Activated naive CD8-positive, alpha-beta T cell treated with anti-CD3 and anti-CD28 coated beads, Interleukin-2, amount 10 ng/mL, durations not matched to agents 7 days and 5 days (primary cell): ENCODE measurements around the gene TKT. TPM values are rescaled to one million over a fixed set of nuclear protein-coding genes. Genes with fewer than 3 reads are reported as not detected.

Experiments used
- ATAC-seq: fragments of 150-1000 bp; cut with Tn5 transposase; one replicate; pipeline ENCODE4 v1.10.0; 2021; ENCODE audit warnings: low read depth, moderate library complexity
- POLR2A ChIA-PET: fragments of 350-600 bp; sonication (Branson Sonifier 250); formaldehyde crosslinking; loops from one replicate; lab custom pipeline; 2021; ENCODE audit warnings: antibody characterized with exemption; lab: Charles Lee
- DNase-seq: peaks from one replicate; pipeline ENCODE4 v3.0.0; 2021
- H3K27ac Mint-ChIP-seq: one replicate; pipeline ENCODE4 v1.8.0; 2022; ENCODE audit warnings: mild to moderate bottlenecking, mixed read lengths
- H3K27me3 Mint-ChIP-seq: one replicate; pipeline ENCODE4 v1.8.0; 2022; ENCODE audit warnings: mild to moderate bottlenecking, moderate library complexity, mixed read lengths
- H3K36me3 Mint-ChIP-seq: one replicate; pipeline ENCODE4 v1.8.0; 2021; ENCODE audit warnings: mild to moderate bottlenecking, mixed read lengths
- H3K4me1 Mint-ChIP-seq: one replicate; pipeline ENCODE4 v1.8.0; 2021; ENCODE audit warnings: mixed read lengths
- H3K4me3 Mint-ChIP-seq: one replicate; pipeline ENCODE4 v1.8.0; 2022; ENCODE audit warnings: mild to moderate bottlenecking, moderate library complexity, mixed read lengths
- H3K9me3 Mint-ChIP-seq: one replicate; pipeline ENCODE4 v1.8.0; 2021; ENCODE audit warnings: mixed read lengths
- total RNA-seq, 2 experiments: library from RNA; stranded (reverse); gene quantifications; one replicate each; pipeline ENCODE4 v1.2.3, GENCODE V29; 2021

Gene TKT
- total RNA-seq, 2 experiments from 2014 or later, result 204 to 210 TPM

- Mint-ChIP-seq H3K27me3 (no peaks in the 10 kb centered on the region), H3K27ac (peak overlapping the region; percentile 65)
- POLR2A ChIA-PET, result interaction anchor here (1.0 kb wide), 1 partner anchor 43 kb away, joined by 3 read pairs; no protein-coding TSS in a partner anchor
Measured at GRCh38 chr3:53231532-53232511, 24.0 kb downstream of the TKT start.

GRCh38 chr3:53230789-53231188 lies 25.0 kb downstream of the TKT start:
- peaks cover 13% of the 10 kb centered on the region for H3K36me3 Mint-ChIP-seq
- H3K27ac Mint-ChIP-seq, result no peak overlapping the region
- no peaks in the 10 kb centered on the region for H3K9me3 Mint-ChIP-seq
- ATAC-seq, result no peak
- no peak for DNase-seq
- POLR2A ChIA-PET, result interaction anchor here (1.0 kb wide), 1 partner anchor 44 kb away, joined by 3 read pairs; no protein-coding TSS in a partner anchor
- H3K4me3 Mint-ChIP-seq, result no peak overlapping the region
- H3K27me3 Mint-ChIP-seq, result no peaks in the 10 kb centered on the region
- peaks cover 16% of the 10 kb centered on the region for H3K4me1 Mint-ChIP-seq

More at GRCh38 chr3:53231532-53232511, 24.0 kb downstream of the TKT start:
- Mint-ChIP-seq H3K9me3 (no peaks in the 10 kb centered on the region), H3K36me3 (peaks cover 13% of the 10 kb centered on the region), H3K4me3 (no peak overlapping the region), H3K4me1 (peaks cover 22% of the 10 kb centered on the region)
- DNase-seq, result no peak
- no peak for ATAC-seq

GRCh38 chr3:53230041-53230621 lies 25.7 kb downstream of the TKT start:
- DNase-seq (no peak), ATAC-seq (no peak)
- POLR2A ChIA-PET, result no interaction called here
- peaks cover 17% of the 10 kb centered on the region for H3K36me3 Mint-ChIP-seq
- H3K4me3 Mint-ChIP-seq, result no peak overlapping the region
- peaks cover 13% of the 10 kb centered on the region for H3K4me1 Mint-ChIP-seq
- no peaks in the 10 kb centered on the region for H3K9me3 Mint-ChIP-seq
- H3K27ac Mint-ChIP-seq, result no peak overlapping the region
- H3K27me3 Mint-ChIP-seq, result no peaks in the 10 kb centered on the region

GRCh38 chr3:53229606-53230005 lies 26.2 kb downstream of the TKT start:
- Mint-ChIP-seq H3K9me3 (no peaks in the 10 kb centered on the region), H3K27ac (no peak overlapping the region), H3K4me1 (peaks cover 9% of the 10 kb centered on the region), H3K4me3 (no peak overlapping the region), H3K27me3 (no peaks in the 10 kb centered on the region), H3K36me3 (peaks cover 17% of the 10 kb centered on the region)
- DNase-seq (no peak), ATAC-seq (no peak)
- POLR2A ChIA-PET, result no interaction called here

- Mint-ChIP-seq H3K36me3 (peaks cover 17% of the 10 kb centered on the region), H3K9me3 (no peaks in the 10 kb centered on the region), H3K27ac (no peak overlapping the region), H3K4me1 (peaks cover 4% of the 10 kb centered on the region), H3K27me3 (no peaks in the 10 kb centered on the region), H3K4me3 (no peak overlapping the region)
- DNase-seq (no peak), ATAC-seq (no peak)
- POLR2A ChIA-PET, result no interaction called here
Measured at GRCh38 chr3:53229171-53229570, 26.7 kb downstream of the TKT start.

- ATAC-seq, result no peak
- Mint-ChIP-seq H3K4me1 (no peaks in the 10 kb centered on the region), H3K27ac (no peak overlapping the region), H3K27me3 (no peaks in the 10 kb centered on the region), H3K36me3 (peaks cover 14% of the 10 kb centered on the region), H3K9me3 (no peaks in the 10 kb centered on the region), H3K4me3 (no peak overlapping the region)
- no peak for DNase-seq
- POLR2A ChIA-PET, result no interaction called here
Measured at GRCh38 chr3:53227993-53228885, 27.6 kb downstream of the TKT start.

- Mint-ChIP-seq H3K27ac (no peak overlapping the region), H3K4me3 (no peak overlapping the region), H3K36me3 (peaks cover 8% of the 10 kb centered on the region), H3K9me3 (no peaks in the 10 kb centered on the region), H3K4me1 (no peaks in the 10 kb centered on the region), H3K27me3 (no peaks in the 10 kb centered on the region)
- ATAC-seq (no peak), DNase-seq (no peak)
- POLR2A ChIA-PET, result no interaction called here
Measured at GRCh38 chr3:53226841-53227407, 28.9 kb downstream of the TKT start.

GRCh38 chr3:53226142-53226840 lies 29.5 kb downstream of the TKT start:
- ATAC-seq, result no peak
- Mint-ChIP-seq H3K4me1 (no peaks in the 10 kb centered on the region), H3K27ac (no peak overlapping the region), H3K27me3 (no peaks in the 10 kb centered on the region), H3K9me3 (no peaks in the 10 kb centered on the region), H3K36me3 (peaks cover 8% of the 10 kb centered on the region), H3K4me3 (no peak overlapping the region)
- DNase-seq, result no peak
- POLR2A ChIA-PET, result no interaction called here

GRCh38 chr3:53225651-53226050 lies 30.2 kb downstream of the TKT start:
- no peak for ATAC-seq
- POLR2A ChIA-PET, result no interaction called here
- Mint-ChIP-seq H3K4me1 (peaks cover 2% of the 10 kb centered on the region), H3K36me3 (peaks cover 8% of the 10 kb centered on the region), H3K9me3 (no peaks in the 10 kb centered on the region), H3K27me3 (no peaks in the 10 kb centered on the region), H3K4me3 (no peak overlapping the region), H3K27ac (no peak overlapping the region)
- DNase-seq, result no peak

- Mint-ChIP-seq H3K4me3 (no peak overlapping the region), H3K27ac (no peak overlapping the region), H3K27me3 (no peaks in the 10 kb centered on the region), H3K36me3 (peaks cover 8% of the 10 kb centered on the region), H3K9me3 (no peaks in the 10 kb centered on the region), H3K4me1 (peaks cover 2% of the 10 kb centered on the region)
- DNase-seq (no peak), ATAC-seq (no peak)
- POLR2A ChIA-PET, result no interaction called here
Measured at GRCh38 chr3:53225181-53225580, 30.6 kb downstream of the TKT start.

GRCh38 chr3:53224536-53224935 lies 31.3 kb downstream of the TKT start:
- peaks cover 8% of the 10 kb centered on the region for H3K36me3 Mint-ChIP-seq
- no peak overlapping the region for H3K4me3 Mint-ChIP-seq
- DNase-seq (no peak), ATAC-seq (no peak)
- H3K9me3 Mint-ChIP-seq, result no peaks in the 10 kb centered on the region
- no peaks in the 10 kb centered on the region for H3K27me3 Mint-ChIP-seq
- POLR2A ChIA-PET, result no interaction called here
- H3K4me1 Mint-ChIP-seq, result peaks cover 6% of the 10 kb centered on the region
- no peak overlapping the region for H3K27ac Mint-ChIP-seq

GRCh38 chr3:53224026-53224425 lies 31.8 kb downstream of the TKT start:
- no peaks in the 10 kb centered on the region for H3K27me3 Mint-ChIP-seq
- no peak for ATAC-seq
- no peak overlapping the region for H3K4me3 Mint-ChIP-seq
- no peak for DNase-seq
- no peak overlapping the region for H3K27ac Mint-ChIP-seq
- H3K4me1 Mint-ChIP-seq, result peaks cover 6% of the 10 kb centered on the region
- peaks cover 8% of the 10 kb centered on the region for H3K36me3 Mint-ChIP-seq
- no peaks in the 10 kb centered on the region for H3K9me3 Mint-ChIP-seq
- POLR2A ChIA-PET, result no interaction called here
